Activated T-cell treated with anti-CD3 and anti-CD28 coated beads for 1 hour (primary cell): ENCODE measurements around the gene CNTN6.
"Not testable (repeated sequence)": the region's sequence is repeated elsewhere in the genome, so short reads cannot be mapped to it uniquely, and the experiment has no call there.

ENCODE experiments used
- DNase-seq: peaks from one replicate; pipeline ENCODE4 v3.0.0-alpha.2; 2020; ENCODE audit warnings: low read depth

Gene CNTN6

DNA sequence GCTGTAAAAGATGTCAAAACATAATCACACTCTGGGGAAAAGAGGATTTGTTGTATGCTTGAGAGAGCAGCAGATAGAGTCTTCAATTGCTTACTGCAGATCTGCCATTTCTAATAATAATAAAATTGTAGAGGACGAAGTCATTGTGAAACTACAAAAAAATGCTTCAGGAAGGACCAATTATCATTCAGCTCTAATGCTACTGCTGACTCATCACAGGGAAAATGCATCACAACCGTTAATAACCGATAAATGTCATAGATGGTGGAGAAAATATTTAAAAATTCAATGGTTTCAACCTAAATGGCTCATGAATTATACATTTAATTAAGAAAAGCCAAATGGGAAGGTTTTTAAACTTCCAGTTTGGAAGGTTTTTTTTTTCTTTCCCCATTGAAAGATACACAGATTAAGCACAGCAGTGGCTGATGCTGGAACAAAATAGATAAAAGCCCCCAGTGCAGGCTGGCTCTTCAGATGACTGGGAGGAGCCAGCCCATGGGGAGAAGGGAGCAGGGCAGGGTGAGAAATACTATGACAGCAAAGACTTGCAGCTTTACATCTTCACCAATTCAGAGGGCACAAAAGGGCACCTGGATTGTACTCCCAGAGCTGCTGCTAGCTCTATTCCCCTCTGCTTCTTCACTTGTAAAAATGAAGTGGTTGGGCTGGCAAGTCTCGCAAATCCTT is 196.1 kb downstream of the CNTN6 start:
- no peak for DNase-seq

DNA sequence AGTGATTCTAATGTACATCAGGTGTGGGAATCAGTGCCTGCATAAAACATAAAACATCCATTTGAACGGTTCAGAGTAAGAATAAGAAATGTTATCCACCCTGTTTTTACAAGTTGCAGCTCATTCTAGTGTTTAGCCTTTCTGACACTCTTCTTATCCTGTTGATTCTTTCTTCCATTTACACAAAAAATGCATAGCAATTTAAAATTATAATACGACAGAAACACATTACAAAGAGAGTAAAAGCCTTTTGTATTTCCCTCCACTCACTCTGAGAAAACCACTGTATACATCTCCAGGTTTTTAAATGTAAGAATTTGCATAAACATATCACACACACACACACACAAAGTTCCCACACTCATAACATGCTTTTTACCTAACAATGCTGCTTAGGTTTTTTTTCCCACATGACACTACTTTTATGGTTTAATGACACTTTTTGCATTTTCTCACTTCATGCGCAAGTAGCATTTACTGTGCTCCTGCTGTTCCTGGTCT is 199.8 kb downstream of the CNTN6 start:
- no peak for DNase-seq

DNA sequence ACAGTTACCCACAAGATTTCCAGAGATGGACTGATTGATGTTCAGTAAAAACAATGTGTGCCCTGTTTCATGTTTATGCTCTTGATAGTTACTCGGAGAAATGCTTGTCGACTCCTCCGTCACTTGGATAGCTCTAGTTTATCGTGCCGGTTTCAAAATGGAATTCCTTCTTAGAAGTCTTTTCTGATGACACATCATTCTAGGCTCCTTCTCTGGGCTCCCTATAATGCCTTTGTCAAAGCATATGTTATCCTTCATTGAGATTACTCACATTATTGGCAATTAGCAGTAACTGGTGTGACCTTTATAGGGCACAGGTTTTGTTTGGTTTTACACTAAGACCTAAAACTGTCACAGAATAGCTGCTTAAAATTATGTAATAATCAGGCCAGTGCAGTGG is 201.8 kb downstream of the CNTN6 start:
- no peak for DNase-seq

DNA sequence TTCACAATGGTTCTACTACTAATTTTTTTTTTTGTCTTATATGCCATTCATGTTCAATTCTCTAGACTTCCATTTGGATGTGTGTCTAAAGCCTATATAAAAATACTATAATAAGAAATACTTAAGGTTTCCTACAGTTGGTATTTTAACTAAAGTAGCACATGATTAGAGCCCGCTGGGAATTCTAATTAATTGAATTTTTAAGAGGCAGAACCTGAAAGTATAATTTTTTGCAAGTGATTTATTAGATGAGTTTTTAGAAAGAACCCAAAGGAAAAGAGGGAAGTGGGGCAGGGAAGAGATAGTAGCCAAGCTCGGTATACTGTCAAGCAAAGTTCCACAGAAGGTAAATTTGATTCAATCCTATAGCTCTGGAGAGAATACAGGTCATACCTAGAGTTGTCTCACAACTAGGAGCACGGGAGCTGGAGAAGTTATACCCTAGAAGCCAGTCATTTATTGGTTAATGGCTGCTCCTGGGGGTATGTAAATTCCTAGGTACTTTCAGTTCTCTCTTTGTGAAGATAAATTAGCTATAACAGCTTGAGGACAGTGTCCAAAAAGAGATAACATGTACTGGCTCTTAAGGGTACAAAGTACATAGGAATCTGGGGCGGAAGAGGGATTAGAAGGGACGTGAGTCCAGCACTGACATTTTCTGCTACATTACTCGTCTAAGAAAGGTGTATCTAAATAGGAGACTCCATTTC is 225.6 kb downstream of the CNTN6 start:
- DNase-seq = no peak

DNA sequence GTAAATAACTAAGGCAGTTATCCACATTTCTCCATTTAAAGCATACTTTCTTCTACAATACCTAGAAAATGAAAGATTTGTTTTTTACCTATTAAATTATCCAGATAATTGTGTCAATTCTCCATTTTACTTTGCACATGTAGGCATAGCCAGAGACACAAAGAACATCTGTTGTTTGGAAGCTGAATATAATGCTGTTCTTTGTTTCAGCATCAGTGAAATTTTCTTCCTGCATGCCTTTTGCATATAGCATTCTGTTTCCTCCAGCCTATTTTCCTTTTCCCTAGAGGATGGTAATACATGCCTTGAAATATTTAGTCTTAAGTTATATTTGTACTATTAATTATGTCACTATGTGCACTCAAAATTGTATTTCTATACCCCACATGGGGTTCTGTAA is 233.7 kb downstream of the CNTN6 start:
- no peak for DNase-seq

DNA sequence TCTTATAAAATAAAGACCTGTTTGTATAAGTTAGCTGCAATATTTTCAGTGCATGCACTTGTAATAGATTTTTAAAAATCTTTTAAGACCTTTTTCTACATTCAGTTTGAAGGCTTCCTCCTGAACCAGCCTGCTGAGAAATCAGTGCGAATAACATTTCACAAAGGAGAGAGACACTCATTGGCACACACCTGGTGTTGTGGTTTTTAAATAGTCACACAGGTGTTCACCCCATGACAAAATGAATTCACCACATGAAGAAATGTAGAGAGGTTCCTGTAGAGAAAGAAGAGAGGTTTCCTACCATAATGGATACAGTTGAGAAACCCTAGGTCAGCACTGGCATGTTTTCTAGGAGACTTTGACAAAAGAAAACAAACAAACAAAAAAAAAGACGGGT is 237.3 kb downstream of the CNTN6 start:
- DNase-seq = no peak

DNA sequence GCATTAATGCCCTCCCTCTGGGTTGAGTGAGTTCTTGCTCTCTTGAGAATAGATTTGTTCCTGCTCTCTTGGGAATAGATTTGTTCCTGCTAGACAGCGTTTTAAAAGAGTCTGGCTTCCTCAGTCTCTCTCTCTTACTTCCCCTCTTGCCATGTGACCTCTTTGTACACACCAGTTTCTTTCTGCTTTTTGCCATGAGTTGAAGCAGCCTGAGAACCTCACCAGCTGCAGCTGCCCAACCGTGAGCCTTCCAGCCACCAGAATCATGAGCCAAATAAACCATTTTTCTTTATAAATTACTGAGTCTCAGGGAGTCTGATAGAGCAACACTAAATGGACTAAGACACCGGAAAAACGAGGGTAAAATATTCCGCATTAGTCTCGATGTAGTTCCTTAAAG is 253.6 kb downstream of the CNTN6 start:
- DNase-seq = no peak

DNA sequence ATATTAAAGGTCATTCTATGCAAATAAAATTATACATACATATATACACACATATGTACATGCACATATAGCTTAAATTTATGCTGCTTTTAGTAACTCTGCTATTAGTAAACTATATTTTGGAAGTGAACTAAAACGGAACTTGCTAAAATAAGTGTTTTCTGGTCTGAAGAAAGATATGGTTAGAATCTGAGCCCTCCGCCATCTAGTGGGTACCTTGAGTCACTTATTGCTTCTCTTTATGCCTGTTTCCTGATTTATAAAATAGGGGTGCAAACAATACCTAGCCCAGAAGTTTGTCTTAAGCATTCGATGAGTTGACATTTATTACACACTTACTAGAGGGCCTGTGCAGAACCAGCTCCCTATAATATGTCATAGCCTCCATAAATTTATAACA is 255.7 kb downstream of the CNTN6 start:
- DNase-seq = no peak

DNA sequence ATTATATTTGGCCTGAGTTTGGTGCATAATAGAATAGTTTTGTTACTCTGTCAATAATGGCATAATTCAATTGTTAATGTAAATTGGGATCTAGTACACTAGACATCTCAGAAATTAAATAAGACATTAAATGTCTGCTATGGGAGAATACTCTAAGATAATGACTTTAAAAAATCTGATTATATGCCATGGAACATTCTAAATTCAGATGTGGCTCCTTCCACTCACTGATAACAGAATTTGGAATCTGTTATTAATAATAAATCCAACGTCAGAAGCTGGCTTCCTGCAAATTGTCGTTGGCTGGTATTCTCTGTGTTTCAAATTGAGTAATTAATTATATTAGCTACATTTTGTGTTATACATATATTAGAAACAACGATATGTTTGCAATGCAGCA is 258.1 kb downstream of the CNTN6 start:
- DNase-seq = no peak

DNA sequence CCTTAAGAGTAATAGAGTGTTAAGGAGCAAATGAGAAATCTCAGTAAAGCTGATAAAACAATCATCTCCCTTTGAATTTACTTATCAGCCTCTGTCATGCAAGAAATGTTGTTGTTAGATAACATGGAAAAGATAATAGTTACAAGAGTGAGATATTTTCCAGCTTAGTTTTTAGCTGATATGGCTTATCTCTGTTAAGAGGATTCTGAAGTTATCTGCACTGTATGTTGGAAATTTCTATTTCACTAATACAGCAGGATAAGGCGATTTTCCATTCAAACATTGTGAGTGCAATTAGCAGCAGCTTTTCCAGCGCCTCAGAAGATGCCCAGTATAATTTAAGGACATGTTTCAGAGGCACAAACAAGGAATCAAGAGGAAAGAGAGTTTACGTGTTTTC is 262.9 kb downstream of the CNTN6 start:
- DNase-seq = no peak

DNA sequence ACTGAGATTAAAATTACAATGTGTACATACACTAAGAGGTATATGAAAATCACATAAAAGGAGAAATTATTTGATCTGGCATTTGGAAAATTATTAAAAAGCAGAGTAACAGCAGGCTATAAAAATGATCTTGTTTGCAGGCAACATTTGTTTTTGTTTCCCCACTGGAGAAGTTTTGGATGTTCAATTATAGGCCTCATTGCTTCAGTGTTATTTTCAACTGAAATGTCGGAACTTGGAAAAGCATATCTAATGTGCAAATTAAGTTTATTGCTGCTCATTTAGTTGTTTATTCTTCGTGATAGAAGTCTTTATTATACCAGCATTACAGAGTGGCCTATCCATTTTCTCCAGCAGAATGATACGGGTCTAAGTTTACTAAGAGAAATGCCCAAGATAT is 263.3 kb downstream of the CNTN6 start:
- no peak for DNase-seq

DNA sequence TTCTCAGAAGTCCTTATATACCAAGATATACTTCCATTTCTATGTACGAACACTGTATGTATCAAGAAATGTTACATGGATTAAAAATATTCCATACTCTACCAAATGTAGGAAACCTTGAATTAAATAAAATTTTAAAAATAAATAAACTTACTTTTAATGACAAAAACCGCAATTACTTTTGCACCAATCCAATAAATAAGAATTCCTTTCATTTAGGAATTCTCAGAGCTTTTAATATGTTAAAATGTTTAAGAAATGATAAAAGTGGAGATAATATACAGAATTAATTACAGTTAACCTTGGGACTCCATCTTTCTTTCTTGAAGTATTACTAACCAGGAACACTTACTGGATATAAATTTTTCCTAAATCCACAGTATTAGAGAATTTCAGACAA is 272.7 kb downstream of the CNTN6 start:
- no peak for DNase-seq

DNA sequence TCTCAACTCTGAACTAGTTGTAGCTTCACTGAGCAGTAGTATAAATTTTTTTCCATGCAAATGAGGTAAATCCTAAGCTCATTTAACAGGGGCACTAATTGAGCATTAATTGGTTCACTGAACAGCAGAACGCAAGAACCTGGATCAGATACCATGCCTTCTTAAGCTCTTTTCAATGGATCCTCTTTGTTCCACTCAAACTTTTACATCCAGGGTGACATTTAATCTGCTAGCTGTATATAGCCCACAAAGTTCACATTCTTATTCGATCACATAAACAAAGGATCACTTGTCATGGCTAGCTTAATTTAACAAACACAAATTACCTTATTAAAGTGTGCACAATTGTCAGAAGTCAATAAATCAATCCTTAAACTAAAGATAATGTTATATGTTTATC is 281.6 kb downstream of the CNTN6 start:
- no peak for DNase-seq

DNA sequence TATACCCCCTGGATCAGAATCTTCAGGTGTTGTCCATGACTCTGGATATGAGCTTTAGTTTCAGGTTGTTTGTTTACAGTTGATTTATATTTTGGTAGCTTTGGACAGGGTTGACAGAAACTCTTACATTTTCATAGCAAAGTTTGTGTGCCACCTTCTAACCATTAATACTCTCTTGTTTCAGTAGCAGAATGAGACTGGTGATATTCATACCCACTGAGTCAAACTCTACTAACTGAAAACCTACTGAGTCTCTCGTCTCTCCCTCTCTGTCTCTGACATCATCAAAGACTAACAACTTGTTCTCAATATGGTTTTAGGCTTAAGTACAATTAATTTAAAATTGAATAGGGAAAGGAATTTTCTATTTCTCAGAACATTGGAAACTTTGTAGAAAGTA is 282.3 kb downstream of the CNTN6 start:
- no peak for DNase-seq

DNA sequence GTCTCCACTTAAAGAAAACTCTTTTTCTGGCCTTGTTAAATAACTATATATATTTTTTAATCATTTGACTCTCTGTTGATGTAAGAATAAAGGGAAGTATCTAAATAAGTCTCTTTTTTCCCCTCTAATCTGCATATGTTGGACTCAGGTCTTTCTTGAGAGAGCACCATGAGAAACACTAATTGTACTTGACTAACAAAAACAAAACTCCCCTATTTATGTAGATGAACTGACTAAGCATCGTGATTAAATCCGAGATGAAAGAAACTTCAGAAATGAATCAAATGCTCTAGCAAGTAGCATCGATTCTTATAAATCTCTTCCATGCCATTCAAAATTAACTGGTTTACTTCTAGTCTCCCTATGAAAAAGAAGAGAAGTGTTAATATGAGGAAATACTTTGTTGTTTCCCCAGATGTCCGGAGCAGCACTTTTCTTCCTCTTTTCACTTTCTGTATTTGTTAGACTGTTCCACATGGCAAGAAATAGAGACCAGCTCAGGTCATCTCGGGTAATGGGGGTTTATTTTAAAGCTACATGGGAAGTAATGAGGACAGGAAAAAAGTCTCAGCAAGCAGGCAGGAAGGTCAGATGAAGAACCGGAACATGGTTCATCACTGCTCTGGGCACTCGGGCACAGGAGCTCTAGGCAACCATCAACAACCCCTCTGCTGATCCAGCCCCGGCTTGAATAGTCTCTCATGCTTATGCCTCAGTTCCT is 288.3 kb downstream of the CNTN6 start:
- no peak for DNase-seq

DNA sequence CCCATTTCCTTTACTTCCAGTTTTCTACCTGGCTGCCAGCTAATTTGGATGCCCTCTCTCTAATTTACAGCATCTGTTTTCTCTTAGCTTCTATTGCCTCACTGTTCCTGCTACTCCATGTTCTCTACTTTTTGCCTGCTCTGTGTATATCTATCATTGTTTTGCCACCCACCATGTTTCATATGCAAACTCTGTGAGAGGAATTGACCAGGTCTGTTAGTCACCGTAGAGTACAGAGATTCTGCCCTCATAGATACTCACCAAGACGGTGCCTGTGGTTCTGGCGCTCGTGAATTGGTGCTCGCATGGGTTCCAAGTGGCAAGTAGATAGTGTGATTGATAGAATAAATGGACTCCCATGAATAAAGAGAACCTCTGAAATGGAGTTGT is 288.8 kb downstream of the CNTN6 start:
- DNase-seq = no peak

DNA sequence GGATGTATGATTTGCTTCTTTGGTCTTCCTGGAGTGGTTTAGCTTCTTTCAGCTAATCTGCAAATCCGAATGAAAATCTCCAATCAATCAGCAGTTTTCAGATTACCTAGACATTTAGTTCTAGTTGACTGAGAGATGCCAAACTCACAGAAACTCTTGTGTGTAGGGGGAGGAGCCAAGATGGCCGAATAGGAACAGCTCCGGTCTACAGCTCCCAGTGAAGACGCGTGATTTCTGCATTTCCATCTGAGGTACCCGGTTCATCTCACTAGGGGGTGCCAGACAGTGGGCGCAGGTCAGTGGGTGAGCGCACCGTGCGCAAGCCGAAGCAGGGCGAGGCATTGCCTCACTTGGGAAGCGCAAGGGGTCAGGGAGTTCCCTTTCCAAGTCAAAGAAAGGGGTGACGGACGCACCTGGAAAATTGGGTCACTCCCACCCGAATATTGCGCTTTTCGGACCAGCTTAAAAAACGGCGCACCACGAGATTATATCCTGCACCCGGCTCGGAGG is 294.6 kb downstream of the CNTN6 start:
- not testable (repeated sequence) for DNase-seq

DNA sequence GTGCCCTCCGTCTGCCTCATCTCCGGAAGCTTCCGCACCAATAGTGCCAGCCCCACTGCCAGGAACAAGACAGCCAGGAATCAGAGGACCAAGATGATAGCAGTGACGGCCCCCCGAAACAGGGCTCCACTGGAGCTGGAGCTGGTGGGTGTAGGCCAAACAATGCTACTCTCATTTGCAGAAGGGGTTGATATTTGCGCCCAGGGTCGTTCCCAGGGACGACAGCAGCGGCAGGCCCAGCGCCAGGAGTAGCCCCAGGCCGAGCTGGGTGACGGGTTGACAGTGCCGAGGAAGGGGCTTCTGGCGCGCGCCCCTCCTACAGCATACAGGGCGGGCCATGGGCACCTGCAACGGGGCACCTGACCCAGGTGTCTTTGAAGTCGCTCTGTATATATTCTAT is 301.4 kb downstream of the CNTN6 start:
- no peak for DNase-seq

DNA sequence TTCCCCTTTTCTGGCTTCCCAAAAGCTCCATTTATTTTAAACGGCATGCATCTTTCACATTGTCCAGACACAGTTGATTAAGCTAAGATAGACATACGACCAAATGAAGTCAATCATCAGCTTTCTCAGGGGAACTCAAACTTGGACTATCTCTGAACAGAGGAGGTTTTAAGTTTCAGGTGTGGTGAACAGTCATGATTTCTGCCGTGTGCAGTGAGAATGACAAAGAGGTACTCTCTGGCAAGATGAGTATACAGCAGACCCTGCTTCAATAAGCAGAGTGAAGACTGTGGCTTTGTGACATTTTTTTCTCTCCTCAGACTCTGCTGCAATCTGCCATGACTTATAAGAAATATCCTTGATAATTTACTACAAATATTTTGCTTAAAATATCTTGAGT is 307.7 kb downstream of the CNTN6 start:
- no peak for DNase-seq

DNA sequence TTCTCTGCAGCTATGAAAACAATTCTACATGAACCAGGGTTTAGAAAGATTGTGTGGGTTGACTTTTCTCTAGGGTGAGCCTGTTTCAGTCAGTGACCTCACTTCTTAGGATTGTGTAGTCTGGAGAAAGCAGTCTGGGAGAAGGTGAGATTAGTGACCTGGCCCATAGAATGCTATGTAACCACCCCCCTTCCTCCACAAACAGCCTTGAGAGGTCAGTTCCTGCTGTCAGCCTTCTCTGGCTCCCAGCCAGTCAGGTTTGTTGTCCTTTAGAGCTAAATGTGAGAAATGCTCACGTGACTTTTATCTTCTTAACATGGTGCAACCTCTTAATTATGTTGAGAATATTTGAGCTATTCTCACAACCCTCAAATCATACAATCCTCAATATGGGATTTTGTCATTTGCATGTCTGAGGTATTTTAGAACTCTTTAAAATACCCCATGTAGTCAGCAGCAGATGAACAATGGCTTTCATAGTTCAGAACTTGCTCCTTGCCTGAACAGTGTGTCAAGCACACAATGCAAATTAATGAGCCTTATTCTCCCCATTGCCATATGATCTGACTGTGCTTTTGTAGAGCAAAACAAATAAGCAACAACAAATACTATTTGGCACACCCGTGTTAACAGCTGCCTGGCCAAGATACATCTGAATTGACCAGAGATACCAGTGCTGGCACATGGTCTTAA is 311.6 kb downstream of the CNTN6 start:
- no peak for DNase-seq

DNA sequence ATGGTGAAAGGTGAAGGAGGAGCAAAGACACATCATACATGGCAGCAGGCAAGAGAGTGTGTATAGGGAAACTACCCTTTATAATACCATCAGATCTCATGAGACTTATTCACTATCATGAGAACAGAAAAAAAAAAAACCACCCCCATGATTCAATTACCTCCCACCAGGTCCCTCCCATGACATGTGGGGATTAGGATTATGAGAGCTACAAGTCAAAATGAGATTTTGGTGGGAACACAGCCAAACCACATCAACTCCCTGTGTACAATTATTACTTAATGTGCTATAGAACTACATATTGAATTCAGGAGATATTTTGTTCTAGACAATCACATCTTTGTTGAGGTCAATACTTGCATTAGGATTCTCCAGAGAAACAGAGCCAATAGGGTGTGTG is 313.4 kb downstream of the CNTN6 start:
- no peak for DNase-seq

DNA sequence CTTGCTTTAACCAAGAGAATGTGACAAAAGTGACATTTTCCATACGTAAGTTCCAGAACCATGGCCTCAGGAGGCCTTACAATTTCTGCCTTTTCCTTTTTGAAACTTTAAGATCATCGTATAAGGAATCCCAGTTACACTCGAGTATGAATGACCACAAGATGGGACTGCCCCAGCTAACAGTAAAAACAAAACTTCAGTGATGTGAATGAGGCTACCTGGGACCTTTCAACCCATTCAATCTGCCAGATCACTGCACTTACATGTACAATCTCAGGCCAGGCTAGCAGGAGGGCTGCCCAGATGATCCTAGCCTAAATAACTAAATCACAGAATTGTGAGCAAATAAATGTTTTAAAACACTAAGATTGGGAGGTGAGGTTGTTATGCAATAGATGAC is 328.8 kb downstream of the CNTN6 start:
- DNase-seq = no peak
